ENCODE results near the gene PEPD. TPM values are rescaled to one million over a fixed set of nuclear protein-coding genes. Genes with fewer than 3 reads are reported as not detected.

PEPD gene
- total and polyA plus RNA-seq, 4 donors = 37.3 to 211 (median 117) TPM

DNA sequence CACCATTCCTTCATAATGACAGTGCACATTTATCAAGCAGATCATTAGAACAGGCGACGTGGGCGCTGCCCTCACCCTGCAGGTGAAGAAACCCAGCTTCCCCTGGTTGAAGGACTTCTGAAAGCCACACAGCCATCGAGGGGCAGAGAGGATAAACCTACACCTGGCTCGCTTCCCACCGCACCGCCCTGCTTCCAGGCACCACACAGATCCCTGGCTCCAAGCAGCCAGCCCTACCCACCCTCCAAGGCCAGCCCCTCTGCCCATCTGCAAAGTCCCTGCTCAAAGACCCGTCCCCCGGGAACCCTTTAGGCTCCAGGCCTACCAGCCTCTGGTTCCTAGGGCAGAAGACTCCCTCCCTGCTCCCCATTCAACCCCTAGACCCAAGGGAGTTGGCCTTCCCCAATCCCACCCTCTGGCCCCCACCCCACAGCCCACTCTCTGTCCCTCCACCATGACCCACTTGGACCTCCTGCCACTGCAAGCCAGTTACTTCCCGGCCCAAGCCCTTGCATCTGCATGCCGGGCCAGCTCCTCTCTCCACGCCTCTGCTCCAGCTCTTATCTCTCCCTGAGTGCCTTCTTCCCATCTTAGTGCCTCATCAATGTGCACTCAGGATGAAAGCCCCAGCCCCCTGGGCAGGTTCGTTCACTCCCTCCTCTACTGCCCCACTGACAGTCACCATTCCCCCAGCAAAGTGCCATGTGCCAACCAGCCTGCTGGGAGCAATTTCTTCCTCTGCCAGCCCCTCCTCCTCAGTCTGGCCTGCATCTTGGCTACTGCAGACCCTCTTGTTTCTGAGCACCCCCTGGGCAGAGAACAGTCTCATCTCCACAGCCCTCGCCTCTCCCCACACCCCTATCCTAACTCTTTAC lies 28.0 kb downstream of the PEPD start:
- Histone ChIP-seq H3K9me3 (ENCODE audit: control insufficient read depth in 4 of 4, low read length in 3 of 4) (no peaks in the 10 kb centered on the region), H3K4me1 (ENCODE audit: control insufficient read depth in 4 of 4, insufficient read depth in 4 of 4, low read length in 3 of 4) (peaks cover 0 to 2% (median 1%) of the 10 kb centered on the region in 4 donors), H3K9ac (ENCODE audit: low read depth in 1 of 2, low read length in 2 of 2) (no peak overlapping the region), H3K4me3 (ENCODE audit: low read depth in 1 of 3, low read length in 3 of 3) (no peak overlapping the region), H3K27me3 (ENCODE audit: control insufficient read depth in 4 of 4, insufficient read depth in 4 of 4, low read length in 3 of 4) (no peaks in the 10 kb centered on the region), H3K36me3 (ENCODE audit: control insufficient read depth in 4 of 4, insufficient read depth in 3 of 4, low read depth in 1 of 4, low read length in 3 of 4) (peaks cover 6 to 29% (median 10%) of the 10 kb centered on the region in 4 donors), H3K27ac (ENCODE audit: low read depth in 1 of 2, low read length in 2 of 2) (no peak overlapping the region)
- no peak for DNase-seq (ENCODE audit: low spot score)
- WGBS = 95% methylated on average over 14 of the region's 14 CpGs
- TF ChIP-seq NR2F2 (IDR thresholded peaks at IDR 0.05) (no peak), EGR1 (IDR thresholded peaks at IDR 0.05; ENCODE audit: low read depth in 2 of 2) (no peak), RXRA (IDR thresholded peaks at IDR 0.05) (no peak), SP1 (IDR thresholded peaks at IDR 0.05) (no peak), HNF4G (IDR thresholded peaks at IDR 0.05) (no peak), REST (IDR thresholded peaks at IDR 0.05) (no peak), ZBTB33 (IDR thresholded peaks at IDR 0.05) (no peak), JUND (IDR thresholded peaks at IDR 0.05) (no peak)
- TF ChIP-seq, protein P1, sequence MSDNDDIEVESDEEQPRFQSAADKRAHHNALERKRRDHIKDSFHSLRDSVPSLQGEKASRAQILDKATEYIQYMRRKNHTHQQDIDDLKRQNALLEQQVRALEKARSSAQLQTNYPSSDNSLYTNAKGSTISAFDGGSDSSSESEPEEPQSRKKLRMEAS (IDR thresholded peaks at IDR 0.05) = no peak

DNA sequence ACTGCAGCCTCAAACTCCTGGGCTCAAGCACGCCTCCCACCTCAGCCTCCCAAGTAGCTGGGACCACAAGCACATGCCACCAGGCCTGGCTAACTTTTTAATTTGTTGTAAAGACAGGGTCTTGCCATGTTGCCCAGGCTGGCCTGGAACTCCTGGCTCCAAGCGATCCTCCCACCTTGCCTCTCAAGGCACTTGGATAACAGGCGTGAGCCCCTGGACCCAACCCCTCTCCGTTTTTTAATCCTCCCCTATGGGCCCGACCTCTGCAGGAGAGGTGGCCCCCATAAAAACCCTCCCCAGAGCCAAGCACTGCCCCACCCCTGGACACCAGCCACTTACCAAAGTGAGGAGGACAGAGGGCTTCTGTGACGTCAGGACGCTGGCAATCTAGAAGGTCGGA lies 28.6 kb downstream of the PEPD start:
- Histone ChIP-seq H3K9ac (ENCODE audit: low read depth in 1 of 2, low read length in 2 of 2) (no peak overlapping the region), H3K27me3 (ENCODE audit: control insufficient read depth in 4 of 4, insufficient read depth in 4 of 4, low read length in 3 of 4) (no peaks in the 10 kb centered on the region), H3K9me3 (ENCODE audit: control insufficient read depth in 4 of 4, low read length in 3 of 4) (no peaks in the 10 kb centered on the region), H3K27ac (ENCODE audit: low read depth in 1 of 2, low read length in 2 of 2) (no peak overlapping the region), H3K36me3 (ENCODE audit: control insufficient read depth in 4 of 4, insufficient read depth in 3 of 4, low read depth in 1 of 4, low read length in 3 of 4) (peaks cover 6 to 32% (median 11%) of the 10 kb centered on the region in 4 donors), H3K4me1 (ENCODE audit: control insufficient read depth in 4 of 4, insufficient read depth in 4 of 4, low read length in 3 of 4) (no peaks in the 10 kb centered on the region), H3K4me3 (ENCODE audit: low read depth in 1 of 3, low read length in 3 of 3) (no peak overlapping the region)
- no peak for DNase-seq (ENCODE audit: low spot score)
- WGBS = 96% methylated on average over 8 of the region's 8 CpGs
- no peak for TF ChIP-seq SP1 (IDR thresholded peaks at IDR 0.05)
- no peak for TF ChIP-seq NR2F2 (IDR thresholded peaks at IDR 0.05)
- TF ChIP-seq RAD21 (IDR thresholded peaks at IDR 0.05) = no peak
- no peak for TF ChIP-seq HNF4G (IDR thresholded peaks at IDR 0.05)
- no peak for TF ChIP-seq REST (IDR thresholded peaks at IDR 0.05)
- TF ChIP-seq, protein P2, sequence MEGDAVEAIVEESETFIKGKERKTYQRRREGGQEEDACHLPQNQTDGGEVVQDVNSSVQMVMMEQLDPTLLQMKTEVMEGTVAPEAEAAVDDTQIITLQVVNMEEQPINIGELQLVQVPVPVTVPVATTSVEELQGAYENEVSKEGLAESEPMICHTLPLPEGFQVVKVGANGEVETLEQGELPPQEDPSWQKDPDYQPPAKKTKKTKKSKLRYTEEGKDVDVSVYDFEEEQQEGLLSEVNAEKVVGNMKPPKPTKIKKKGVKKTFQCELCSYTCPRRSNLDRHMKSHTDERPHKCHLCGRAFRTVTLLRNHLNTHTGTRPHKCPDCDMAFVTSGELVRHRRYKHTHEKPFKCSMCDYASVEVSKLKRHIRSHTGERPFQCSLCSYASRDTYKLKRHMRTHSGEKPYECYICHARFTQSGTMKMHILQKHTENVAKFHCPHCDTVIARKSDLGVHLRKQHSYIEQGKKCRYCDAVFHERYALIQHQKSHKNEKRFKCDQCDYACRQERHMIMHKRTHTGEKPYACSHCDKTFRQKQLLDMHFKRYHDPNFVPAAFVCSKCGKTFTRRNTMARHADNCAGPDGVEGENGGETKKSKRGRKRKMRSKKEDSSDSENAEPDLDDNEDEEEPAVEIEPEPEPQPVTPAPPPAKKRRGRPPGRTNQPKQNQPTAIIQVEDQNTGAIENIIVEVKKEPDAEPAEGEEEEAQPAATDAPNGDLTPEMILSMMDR (IDR thresholded peaks at IDR 0.05; ENCODE audit: low read depth, low read length, missing input control) = no peak
- TF ChIP-seq GABPA (IDR thresholded peaks at IDR 0.05 in 1 of 2, conservative IDR thresholded peaks at IDR 0.05 in 1 of 2) = no peak
- no peak for TF ChIP-seq ATF3 (IDR thresholded peaks at IDR 0.05)
- TF ChIP-seq HNF4A (conservative IDR thresholded peaks at IDR 0.05) = no peak
- TF ChIP-seq, protein P1 (IDR thresholded peaks at IDR 0.05) = no peak
- no peak for TF ChIP-seq EGR1 (IDR thresholded peaks at IDR 0.05; ENCODE audit: low read depth in 2 of 2)
- no peak for TF ChIP-seq ZBTB33 (IDR thresholded peaks at IDR 0.05)
- TF ChIP-seq YY1 (IDR thresholded peaks at IDR 0.05) = no peak

Measured in liver (tissue), 9 donors.